Measurements from ENCODE around the gene TMEM141.
"Not testable (repeated sequence)": the region's sequence is repeated elsewhere in the genome, so short reads cannot be mapped to it uniquely, and the experiment has no call there.

Gene TMEM141

DNA sequence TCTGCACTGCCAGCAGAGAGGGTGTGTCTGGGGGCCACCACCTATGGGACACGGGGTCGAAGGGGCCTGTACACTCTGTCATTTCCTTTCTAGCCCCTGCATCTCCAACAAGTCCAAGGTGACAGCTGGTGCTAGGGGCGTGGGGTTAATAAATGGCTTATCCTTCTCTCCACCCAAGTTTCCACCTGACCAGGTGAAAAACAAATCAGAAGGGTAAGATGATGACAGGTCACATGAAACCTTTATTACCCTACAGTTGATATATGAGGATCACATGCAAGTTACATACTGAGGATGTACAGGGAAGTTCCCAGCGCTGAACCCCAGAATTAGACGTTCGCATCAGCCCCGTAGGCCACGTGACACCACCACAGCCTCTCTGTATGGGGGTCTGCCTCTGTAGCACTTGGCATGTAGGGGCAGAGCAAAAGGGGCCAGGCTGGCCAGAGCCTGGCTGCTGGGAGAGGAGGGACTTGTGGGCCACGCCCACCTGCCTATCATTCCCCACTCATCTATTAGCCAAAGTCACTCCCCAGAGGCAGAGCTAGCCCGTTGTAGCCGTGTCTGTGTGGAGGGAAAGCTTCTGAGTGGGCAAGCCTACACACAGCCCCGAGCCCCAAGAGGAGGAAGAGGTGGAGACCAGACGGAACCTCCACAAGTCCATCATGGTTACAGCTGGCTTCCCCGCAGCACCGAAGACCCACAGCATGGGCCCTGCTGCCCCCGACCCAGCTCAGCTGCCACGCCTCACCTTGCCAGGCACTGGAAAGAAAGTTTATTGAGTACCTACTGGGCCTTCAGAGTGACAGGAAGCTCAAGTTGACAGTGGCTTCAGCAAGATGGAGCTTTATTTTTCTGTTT, 2.2 kb downstream of the TMEM141 start:
- TF ChIP-seq, protein P1, sequence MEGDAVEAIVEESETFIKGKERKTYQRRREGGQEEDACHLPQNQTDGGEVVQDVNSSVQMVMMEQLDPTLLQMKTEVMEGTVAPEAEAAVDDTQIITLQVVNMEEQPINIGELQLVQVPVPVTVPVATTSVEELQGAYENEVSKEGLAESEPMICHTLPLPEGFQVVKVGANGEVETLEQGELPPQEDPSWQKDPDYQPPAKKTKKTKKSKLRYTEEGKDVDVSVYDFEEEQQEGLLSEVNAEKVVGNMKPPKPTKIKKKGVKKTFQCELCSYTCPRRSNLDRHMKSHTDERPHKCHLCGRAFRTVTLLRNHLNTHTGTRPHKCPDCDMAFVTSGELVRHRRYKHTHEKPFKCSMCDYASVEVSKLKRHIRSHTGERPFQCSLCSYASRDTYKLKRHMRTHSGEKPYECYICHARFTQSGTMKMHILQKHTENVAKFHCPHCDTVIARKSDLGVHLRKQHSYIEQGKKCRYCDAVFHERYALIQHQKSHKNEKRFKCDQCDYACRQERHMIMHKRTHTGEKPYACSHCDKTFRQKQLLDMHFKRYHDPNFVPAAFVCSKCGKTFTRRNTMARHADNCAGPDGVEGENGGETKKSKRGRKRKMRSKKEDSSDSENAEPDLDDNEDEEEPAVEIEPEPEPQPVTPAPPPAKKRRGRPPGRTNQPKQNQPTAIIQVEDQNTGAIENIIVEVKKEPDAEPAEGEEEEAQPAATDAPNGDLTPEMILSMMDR (IDR thresholded peaks at IDR 0.05; ENCODE audit: insufficient read depth, low read length, poor library complexity, severe bottlenecking): no peak
- no peaks in the 10 kb centered on the region; the same call in 1 of the 2 replicates for H3K36me3 ChIP-seq (ENCODE audit: control insufficient read depth, insufficient read depth, low read length)
- DNase-seq (ENCODE audit: extremely low read depth, insufficient read length): no peak
- no peak overlapping the region for H3K4me3 ChIP-seq (replicated peaks; ENCODE audit: low read depth, low read length)
- no peaks in the 10 kb centered on the region; the same call in 1 of the 2 replicates for H3K27me3 ChIP-seq (replicated peaks; ENCODE audit: control insufficient read depth, insufficient read depth, low read length)

DNA sequence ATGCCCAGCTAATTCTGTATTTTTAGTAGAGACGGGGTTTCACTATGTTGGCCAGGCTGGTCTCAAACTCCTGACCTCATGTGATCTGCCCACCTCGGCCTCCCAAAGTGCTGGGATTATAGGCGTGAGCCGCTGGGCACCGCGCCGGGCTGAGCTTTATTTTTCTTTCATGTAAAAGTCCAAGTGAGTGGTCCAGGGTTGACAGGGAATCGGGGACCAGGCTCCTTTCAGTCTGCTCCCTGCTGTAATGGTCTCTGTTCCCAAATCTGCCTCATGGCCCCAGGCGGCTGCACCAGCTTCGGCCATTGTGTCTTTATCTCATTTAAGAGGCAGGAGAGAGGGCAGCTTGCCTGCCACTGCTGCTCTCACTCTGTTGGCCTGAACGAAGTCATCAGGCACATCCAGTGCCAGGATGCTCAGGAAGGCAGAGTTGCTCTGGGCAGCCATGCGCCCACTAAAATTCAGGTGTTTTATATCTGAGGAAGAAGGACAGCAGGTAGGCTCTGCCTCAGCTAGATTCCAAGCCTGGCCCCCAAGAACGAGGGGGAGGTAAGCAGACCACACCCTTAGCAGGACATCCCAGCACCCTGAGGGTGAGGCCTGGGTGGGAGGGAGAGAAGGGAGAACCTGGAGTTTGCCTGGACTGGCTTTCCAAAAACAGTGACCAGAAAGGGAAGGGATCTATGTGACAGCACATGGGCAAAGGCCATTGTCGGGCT, 3.3 kb downstream of the TMEM141 start:
- H3K4me3 ChIP-seq (replicated peaks; ENCODE audit: low read depth, low read length): no peak overlapping the region
- H3K27me3 ChIP-seq (replicated peaks; ENCODE audit: control insufficient read depth, insufficient read depth, low read length): peaks cover 2% of the 10 kb centered on the region
- no peak for DNase-seq (ENCODE audit: extremely low read depth, insufficient read length)
- TF ChIP-seq, protein P1 (IDR thresholded peaks at IDR 0.05; ENCODE audit: insufficient read depth, low read length, poor library complexity, severe bottlenecking): no peak
- H3K36me3 ChIP-seq (ENCODE audit: control insufficient read depth, insufficient read depth, low read length): no peaks in the 10 kb centered on the region; the same call in 1 of the 2 replicates

DNA sequence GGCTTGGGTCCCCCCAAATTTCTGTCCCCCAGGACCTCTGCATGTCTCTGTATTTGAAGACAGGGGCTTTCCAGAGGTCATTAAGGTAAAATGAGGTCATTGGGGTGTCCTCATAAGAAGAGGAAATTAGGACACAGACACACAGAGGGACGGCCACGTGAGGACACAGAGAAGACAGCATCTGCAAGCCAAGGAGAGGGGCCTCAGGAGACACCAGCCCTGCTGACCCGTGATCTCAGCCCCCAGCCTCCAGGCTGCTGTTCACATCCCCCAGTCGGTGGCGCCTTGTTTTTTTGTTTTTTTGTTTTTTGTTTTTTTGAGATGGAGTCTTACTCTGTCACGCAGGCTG, 3.8 kb downstream of the TMEM141 start:
- H3K4me3 ChIP-seq (replicated peaks; ENCODE audit: low read depth, low read length): no peak overlapping the region
- DNase-seq (ENCODE audit: extremely low read depth, insufficient read length): no peak
- no peaks in the 10 kb centered on the region; the same call in 1 of the 2 replicates for H3K36me3 ChIP-seq (ENCODE audit: control insufficient read depth, insufficient read depth, low read length)
- TF ChIP-seq, protein P1 (IDR thresholded peaks at IDR 0.05; ENCODE audit: insufficient read depth, low read length, poor library complexity, severe bottlenecking): no peak
- H3K27me3 ChIP-seq (replicated peaks; ENCODE audit: control insufficient read depth, insufficient read depth, low read length): peaks cover 2% of the 10 kb centered on the region

DNA sequence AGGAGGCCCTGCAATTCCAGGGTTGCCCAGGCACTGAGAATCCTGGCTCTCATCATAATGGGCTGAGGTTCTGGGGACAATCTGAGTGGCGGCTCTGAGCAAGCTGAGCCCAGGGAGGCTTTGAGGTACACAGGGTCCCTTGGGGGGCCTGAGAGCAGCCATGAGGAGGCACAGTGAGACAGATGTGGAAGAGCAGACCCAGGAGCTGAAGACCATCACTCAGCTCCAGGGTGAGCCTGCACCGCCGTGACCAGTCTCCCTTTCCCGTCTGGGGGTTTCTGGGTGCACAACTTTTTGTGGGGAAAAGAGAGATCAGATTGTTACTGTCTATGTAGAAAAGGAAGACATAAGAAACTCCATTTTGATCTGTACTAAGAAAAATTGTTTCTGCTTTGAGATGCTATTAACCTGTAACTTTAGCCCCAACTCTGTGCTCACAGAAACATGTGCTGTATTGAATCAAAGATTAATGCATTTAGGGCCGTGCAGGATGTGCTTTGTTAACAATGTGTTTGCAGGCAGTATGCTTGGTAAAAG, 5.2 kb downstream of the TMEM141 start, which contains the start of gene CCDC183:
CCDC183 (plus strand) TSS at position 101 of the 537 bp plus-strand sequence; CDS start at position 161, 60 bp downstream.
- H3K4me3 ChIP-seq (replicated peaks; ENCODE audit: low read depth, low read length): no peak within 1 kb of the TSS

DNA sequence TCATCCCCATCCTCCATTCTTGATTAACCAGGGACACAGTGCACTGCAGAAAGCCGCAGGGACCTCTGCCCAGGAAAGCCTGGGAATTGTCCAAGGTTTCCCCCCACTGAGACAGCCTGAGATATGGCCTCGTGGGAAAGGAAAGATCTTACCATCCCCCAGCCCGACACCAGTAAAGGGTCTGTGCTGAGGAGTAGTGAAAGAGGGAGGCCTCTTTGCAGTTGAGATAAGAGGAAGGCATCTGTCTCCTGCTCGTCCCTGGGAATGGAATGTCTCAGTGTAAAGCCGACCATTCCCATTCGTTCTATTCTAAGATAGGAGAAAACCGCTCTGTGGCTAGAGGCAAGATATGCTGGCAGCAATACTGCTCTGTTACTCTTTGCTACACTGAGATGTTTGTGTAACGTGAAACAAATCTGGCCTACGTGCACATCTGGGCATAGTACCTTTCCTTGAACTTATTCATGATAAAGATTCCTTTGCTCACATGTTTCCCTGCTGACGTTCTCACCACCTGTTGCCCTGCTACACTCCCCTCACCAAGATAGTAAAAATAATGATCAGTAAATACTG, 5.7 kb downstream of the TMEM141 start:
- H3K4me3 ChIP-seq (replicated peaks; ENCODE audit: low read depth, low read length); H3K36me3 ChIP-seq (ENCODE audit: control insufficient read depth, insufficient read depth, low read length); H3K27me3 ChIP-seq (replicated peaks; ENCODE audit: control insufficient read depth, insufficient read depth, low read length); DNase-seq (ENCODE audit: extremely low read depth, insufficient read length): not testable (repeated sequence)

More for the DNA sequence above, 5.2 kb downstream of the TMEM141 start, which contains the start of gene CCDC183:
- Histone ChIP-seq H3K36me3 (ENCODE audit: control insufficient read depth, insufficient read depth, low read length) (no peaks in the 10 kb centered on the region; the same call in 1 of the 2 replicates), H3K27me3 (replicated peaks; ENCODE audit: control insufficient read depth, insufficient read depth, low read length) (peaks cover 2% of the 10 kb centered on the region)
- TF ChIP-seq, protein P1 (IDR thresholded peaks at IDR 0.05; ENCODE audit: insufficient read depth, low read length, poor library complexity, severe bottlenecking): no peak
- DNase-seq (ENCODE audit: extremely low read depth, insufficient read length): no peak

Measured in GM06990 (cell line).